ENCODE results near the gene SCRN3.
"Not testable (repeated sequence)": the region's sequence is repeated elsewhere in the genome, so short reads cannot be mapped to it uniquely, and the experiment has no call there.

SCRN3 gene

DNA sequence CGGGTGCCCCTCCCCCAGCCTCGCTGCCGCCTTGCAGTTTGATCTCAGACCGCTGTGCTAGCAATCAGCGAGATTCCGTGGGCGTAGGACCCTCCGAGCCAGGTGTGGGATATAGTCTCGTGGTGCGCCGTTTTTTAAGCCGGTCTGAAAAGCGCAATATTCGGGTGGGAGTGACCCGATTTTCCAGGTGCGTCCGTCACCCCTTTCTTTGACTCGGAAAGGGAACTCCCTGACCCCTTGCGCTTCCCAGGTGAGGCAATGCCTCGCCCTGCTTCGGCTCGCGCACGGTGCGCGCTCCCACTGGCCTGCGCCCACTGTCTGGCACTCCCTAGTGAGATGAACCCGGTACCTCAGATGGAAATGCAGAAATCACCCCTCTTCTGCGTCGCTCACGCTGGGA is 14.5 kb downstream of the SCRN3 start:
- FAIRE-seq = not testable (repeated sequence)

DNA sequence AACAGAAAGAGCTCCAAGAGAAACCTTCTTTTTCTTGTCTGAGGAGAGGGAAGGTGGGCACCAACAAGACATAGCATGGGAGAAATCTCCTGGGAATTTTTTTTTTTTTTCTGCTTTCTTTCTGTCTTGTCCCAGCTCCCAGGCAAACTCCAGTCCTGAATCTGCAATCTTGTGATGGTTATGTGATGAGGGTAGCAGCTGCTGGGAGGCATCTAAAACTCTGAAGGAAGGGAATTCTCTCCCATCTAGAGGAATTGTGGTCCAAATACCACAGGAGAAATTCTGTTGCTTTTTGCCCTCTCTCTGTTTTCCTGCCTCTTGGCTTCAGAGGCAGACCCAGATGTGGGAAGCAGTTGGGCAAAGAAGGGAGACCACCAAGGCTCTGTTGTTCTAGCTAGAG is 16.7 kb downstream of the SCRN3 start:
- no peak for FAIRE-seq

DNA sequence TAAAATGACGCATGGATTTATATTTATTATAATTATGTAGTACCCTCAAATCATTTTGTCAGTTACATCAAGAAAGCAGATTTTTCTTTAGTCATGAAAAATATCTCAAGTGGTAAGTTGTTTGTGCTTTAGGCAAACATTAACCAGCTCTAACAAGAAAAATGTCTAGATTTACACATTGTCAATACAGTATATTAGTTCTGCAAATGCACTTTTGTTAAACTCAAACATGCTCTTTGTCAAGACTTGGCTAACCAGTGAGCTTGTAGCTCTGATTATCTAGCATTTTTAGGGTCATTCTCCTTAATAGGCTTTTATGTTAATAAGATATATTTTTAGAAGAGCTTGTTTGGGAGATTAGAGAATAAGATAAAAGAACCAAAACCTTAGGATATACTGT is 32.7 kb downstream of the SCRN3 start:
- peak; percentile 74 for FAIRE-seq

DNA sequence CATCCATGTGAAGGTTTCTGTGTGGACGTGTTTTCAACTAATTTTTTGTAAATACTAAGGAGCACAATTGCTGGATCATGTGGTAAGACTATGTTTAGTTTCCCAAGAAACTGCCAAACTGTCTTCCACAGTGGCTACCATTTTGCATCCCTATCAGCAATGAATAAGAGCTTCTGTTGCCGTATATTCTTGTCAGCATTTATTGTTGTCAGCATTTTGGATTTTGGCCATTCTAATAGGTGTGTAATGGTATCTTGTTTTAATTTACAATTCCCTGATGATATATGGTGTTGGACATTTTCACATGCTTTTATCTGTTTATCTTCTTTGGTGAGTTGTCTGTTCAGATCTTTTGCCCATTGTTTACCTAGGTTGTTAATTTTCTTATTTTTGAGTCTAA is 34.5 kb downstream of the SCRN3 start:
- no peak for FAIRE-seq

DNA sequence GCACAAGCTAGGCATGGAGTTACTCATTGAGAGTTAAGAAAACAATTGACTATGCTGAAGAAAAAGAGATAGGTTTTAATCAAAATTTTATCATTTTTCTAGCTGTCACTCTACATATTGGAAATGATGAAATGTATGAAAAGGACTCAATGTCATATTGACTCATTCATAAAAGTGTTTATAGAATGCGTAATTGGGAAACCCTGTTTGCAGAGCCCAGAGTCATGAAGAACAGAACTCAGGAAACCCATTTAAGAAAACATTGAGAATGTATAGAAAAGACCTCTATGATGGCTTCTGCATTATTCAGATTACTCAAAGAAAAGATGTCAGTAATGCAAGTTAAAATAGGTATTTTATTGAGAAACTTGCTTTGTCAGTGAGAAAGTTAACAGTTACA is 36.4 kb downstream of the SCRN3 start:
- no peak for FAIRE-seq

DNA sequence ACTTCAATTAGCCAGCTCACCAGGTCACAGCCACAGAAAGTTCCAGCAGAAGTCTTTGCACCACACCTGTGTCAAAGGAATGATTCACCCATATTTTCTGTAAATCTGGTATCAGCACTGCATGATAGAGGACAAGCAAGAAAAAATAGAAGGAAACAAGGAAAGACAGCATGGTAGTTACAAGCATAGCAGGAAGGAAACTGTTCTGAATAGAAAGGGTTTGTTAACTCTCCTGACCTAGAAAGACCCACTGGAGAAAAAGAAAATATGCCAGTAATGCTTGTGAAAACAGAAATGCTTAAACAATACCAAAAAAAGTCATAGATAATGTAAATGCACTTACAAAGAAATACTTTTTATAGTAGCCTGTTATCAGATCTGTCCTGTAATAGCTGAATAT is 40.8 kb downstream of the SCRN3 start:
- no peak for FAIRE-seq

DNA sequence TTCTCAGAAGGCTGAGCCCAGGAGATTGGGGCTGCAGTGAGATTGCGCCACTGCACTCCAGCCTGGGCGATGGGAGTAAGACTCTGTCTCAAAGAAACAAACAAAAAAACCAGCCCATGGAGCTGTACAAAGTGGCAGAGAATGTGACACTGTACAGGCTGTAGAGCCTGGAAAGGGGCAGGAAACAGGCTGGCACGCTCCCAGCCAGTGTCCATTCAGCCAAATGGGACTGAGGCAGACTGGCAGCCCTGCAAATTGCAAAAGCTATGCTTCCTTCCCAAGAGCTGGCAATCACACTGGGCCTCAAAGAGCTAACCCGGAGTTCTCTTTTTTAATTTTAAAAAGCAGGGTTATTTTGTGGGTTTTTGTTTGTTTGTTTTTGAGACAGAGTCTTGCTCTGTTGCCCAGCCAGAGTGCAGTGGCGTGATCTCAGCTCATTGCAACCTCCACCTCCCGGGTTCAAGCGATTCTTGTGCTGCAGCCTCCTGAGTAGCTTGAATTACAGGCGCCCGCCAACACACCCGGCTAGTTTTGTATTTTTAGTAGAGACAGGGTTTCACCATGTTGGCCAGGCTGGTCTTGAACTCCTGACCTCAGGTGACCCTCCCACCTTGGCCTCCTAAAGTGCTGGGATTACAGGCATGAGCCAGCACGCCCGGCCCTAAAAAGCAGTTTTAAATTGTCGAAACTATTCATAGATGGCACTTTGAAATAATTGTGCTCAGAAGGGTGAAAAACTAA is 42.8 kb downstream of the SCRN3 start:
- FAIRE-seq = no peak

DNA sequence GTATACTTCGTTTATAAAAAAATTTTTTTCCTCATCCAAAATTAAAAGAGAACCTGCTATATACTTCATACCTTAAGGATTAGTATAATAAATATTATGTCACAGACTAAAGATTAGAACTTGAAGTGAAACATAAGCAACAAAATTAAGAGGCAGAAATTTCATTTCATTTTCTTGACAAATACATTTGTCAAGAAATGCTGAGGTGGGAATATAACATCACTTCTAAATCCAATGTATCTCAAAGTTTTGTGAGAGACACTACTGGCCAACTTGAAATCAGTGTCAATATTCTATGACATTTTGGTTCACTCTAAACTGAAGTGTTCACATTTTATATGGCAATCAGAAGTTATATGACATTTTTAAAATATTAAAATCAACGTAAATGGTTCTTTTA is 43.8 kb downstream of the SCRN3 start:
- no peak for FAIRE-seq

DNA sequence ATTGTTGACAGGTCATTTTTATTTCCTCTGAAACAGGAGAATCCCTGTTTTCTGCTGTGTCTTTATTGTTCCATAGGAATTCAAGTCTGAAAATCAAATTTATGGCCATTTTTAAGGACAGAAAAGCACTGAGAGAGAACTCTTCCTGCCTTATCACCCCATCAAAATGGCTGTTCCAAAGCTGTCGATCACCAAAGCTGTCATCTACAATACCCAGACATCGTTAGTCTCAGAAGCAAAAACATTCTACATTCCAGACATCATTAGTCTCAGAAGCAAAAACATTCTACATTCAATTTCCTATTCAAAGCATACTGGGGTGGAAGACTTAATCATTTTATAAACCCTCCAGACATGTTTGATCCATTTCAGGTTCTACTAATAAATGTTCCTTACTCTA is 44.4 kb downstream of the SCRN3 start:
- no peak for FAIRE-seq

DNA sequence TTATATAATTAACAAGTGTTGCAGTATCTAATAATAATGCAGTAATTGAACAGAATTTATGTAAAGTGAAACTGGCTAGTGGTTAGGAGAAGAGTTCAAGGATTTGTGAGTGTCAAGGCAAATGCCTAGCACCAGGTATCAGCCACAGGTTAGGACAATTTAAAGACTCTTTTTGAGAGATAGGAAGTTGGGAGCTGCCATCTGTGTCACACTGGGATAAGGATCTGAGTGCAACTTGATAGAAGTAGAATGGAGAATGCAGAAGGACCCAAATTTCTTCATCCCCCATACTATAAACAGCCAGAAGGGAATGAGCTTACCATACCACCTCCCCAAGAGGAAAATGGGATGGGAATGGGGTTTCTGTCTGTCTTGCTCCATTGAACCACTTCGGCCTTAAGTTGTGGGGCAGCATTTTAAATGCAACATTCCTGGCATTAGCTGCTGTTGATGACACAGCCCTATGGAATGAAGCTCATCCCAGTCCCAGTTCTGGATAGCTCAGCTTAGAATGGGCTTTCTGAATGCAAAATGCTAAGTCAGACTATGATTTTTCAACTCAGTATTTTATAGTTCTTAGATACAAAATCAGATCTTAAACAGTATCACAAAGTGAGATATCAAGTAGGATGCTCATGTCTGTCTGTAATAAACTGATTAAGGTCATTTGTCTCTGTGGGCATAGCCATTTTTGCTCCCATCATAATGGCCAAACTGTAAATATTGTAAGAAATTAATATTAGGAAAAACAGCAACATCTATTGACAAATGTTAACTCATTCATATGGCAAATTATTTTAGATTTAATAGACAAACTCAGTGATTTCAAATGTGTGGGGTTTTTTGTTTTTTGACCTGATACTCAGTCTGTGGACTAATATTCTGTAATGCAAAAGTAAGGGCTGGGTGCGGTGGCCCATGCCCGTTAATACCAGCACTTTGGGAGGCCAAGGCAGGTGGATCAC is 47.3 kb downstream of the SCRN3 start:
- no peak for FAIRE-seq

DNA sequence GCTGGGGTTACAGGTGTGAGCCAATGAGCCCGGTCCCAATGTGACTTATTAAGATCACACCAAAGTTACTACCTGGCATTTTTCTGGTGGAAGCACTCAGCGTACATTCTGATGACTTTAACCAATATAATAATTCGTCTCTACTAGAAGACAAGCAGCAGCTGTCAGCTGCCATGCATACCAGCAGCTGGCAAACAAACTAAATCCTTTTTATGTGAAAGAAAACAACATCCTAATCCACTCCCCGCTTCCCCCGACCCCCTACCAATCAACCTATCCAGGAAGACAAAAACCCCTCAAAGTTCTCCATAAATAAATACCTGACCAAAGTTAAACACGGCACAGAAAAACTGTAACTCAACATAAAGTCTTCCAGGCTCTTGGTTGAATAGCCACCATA is 49.2 kb downstream of the SCRN3 start:
- no peak for FAIRE-seq

DNA sequence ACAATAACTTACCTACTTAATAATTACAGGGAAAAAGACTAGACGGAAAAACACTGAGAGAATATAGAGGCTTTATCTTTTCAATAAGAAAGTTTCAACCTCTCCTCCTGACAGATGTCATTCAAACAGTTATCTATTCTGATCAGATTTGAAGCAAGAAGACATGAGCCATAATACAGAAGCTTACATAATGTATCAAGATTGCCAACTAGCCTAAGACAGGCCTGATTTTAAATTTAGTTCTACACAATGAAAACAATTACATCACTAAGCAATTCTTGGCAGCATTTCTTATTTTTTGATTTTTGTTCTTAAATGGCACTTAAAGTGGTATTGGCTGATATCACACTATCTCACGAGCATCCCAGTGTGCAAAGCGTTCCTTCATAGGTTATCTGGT is 49.7 kb downstream of the SCRN3 start:
- no peak for FAIRE-seq

DNA sequence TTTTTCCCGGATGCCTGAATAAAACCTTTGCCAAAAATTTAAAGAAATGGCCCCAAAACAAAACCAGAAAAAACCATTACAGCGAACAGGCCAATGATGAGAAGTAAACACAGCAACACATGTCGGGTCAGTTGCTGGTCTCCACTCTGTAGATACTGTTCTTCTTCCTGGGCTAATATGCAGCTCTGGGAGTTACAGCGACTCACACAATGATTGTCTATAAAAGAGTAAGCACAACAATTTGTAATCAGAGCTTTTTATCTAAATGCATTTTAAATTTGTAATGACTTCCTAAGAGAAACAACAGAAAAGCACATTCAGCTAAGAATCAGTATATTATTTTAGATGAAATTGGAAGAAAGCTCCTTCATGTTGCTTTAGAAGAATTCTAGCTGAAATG is 51.0 kb downstream of the SCRN3 start:
- FAIRE-seq = no peak

DNA sequence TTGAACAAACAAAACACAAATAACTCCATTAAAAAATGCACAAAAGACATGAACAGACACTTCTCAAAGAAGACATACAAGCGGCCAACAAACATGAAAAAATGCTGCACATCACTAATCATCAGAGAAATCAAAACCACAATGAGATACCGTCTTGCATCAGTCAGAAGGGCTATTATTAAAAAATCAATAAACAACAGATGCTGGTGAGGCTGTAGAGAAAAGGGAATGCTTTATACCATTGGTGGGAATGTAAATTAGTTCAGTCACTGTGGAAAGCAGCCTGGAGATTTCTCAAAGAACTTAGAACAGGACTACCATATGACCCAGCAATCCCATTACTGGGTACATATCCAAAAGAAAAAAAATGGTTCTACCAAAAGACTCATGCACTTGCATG is 53.5 kb downstream of the SCRN3 start:
- no peak for FAIRE-seq

DNA sequence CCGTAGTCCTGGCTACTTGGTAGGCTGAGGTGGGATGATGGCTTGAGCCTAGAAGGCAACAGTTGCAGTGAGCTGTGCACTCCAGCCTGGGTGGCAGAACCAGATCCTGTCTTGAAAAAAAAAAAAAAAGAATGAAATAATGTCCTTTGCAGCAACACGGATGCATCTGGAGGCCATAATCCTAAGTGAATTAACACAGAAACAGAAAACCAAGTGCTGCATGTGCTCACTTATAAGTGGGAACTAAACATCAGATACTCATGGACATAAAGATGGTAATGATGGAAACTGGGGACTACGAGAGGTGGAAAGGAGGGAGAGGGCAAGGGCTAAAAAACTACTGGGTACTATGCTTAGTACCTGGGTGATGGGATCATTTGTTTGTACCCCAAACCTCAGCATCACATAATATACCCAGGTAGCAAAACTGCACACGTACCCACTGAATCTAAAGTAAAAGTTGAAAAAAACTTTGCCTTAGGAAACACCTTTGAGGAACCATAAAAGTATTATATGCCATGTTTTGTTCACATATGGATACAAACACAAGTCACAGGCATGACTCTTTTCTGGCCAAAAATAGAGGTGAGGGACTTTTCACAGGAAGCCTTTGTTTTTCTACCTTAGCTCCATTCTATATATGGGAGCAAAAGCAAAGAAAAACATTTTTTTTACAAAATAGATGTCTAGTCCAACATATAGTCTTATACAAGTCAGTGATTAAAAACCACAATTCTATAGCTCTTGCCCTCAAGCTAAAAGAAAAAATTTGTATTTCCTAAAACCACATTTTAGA is 54.7 kb downstream of the SCRN3 start:
- FAIRE-seq = no peak

DNA sequence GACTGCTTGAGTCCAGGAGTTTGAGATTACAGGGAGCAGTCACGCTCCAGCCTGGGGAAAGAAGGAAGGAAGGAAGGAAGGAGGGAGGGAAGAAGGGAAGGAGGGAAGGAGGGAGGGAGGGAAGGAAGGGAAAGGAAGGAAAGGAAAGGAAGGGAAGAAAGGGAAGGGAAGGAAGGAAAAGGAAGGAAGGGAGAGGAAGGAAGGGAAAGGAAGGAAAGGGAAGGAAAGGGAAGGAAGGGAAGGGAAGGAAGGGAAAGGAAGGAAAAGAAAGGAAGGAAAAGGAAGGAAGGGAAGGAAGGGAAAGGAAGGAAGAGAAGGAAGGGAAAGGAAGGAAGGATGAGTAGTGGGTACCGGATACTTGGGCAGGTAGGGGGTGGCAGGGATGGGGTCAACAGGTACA is 59.0 kb downstream of the SCRN3 start:
- FAIRE-seq = no peak

DNA sequence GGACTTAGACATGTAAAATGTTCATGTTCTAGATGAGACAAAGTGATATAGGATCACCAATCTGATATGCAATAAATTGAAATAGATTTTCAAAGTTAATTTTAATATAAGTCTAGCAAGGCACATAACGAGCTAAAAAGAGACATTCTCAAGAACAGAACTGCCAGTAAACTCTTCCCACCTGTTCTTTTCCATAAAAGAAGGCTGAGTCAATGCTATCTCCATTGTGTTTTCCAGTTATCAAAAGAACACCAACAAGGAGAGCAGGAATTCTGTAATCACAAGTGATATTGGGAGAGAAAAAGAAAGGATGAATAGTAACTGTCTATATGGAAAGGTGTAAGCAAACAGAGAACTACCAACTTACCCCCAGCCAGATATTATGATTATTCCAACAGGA is 65.7 kb downstream of the SCRN3 start:
- no peak for FAIRE-seq

DNA sequence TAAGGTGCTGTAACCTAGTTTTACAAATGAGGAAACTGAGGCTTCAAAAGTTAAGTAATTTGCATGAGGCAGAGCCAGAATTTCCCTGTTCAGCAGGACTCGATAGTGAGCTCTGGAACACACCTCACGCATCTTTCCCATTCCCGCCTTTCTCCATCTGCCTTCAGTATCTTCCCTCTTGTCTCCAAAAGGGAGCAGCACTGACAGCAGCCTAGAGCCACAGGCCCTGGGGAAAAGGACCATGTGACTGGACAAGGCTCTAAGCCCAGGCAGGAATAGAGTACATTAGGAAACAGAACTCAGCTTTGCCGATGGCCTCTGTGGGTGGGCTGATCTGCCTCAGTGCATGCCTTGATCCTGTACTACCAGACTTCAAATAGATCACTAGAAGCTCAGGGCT is 69.8 kb downstream of the SCRN3 start:
- FAIRE-seq = no peak

DNA sequence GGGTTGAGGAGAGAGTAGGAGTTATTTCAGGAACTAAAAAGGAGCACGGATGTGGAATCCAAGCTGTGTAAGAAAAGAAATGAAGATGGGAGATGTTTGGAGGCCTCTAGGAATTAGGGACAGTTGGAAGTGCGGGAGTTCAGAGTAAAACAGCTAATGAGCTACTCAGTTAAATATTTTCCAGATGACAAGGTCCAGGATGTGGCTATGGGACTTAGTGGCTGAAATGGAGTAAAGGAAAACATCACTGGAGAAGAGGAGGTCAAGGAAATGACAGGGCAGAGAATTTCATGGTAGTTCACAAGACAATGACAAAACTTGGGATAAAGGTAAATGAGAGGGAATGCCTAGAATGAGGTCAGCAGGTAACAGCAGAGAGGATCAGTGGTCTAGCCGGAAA is 78.3 kb downstream of the SCRN3 start:
- FAIRE-seq = no peak

DNA sequence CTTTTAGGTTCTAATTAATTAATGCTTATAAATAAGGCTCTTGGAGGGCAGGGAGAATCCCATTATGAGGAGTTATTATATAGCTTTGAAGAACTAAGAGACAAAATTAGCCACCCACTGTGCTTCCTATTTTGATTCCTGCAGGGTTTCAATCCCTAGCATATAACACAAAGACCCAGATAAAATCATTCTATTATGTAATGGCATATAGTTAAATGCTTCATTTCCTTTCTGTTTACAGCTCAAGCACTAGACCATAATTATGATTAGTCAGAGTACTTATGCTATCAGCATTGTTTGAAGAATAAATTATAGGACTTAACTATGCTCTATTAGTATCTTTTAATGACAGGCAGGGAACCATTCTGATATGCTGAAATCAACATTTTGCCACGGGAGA is 82.2 kb downstream of the SCRN3 start:
- FAIRE-seq = peak; percentile 95

All from islet of Langerhans (tissue), 1 donor.